Endothelial cell of coronary artery (primary cell): ENCODE data around the gene NTNG2. TPM values are rescaled to one million over a fixed set of nuclear protein-coding genes. Genes with fewer than 3 reads are reported as not detected.

Experiments used
- total RNA-seq: library from RNA; depleted of rRNA; stranded (reverse); fragments of >200 nt; gene quantifications from 2 replicates; pipeline ENCODE4 v1.2.3, GENCODE V29; 2014

Gene NTNG2, protein sequence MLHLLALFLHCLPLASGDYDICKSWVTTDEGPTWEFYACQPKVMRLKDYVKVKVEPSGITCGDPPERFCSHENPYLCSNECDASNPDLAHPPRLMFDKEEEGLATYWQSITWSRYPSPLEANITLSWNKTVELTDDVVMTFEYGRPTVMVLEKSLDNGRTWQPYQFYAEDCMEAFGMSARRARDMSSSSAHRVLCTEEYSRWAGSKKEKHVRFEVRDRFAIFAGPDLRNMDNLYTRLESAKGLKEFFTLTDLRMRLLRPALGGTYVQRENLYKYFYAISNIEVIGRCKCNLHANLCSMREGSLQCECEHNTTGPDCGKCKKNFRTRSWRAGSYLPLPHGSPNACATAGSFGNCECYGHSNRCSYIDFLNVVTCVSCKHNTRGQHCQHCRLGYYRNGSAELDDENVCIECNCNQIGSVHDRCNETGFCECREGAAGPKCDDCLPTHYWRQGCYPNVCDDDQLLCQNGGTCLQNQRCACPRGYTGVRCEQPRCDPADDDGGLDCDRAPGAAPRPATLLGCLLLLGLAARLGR
- total RNA-seq: 0.28 and 0.54 TPM in 2 replicates

GRCh38 chr9:132161743-132162184, at the start of gene NTNG2:
NTNG2 (plus strand) TSS chr9:132162058; CDS start chr9:132166832, 4,774 bp downstream.

Other genes with a start within 250 kb of the NTNG2 start
- 10.8 and 14.5 TPM in 2 replicates for gene MED27, start 82.2 kb upstream of the NTNG2 start, total RNA-seq
- 68.6 and 68.8 TPM in 2 replicates for gene SETX, start 192.9 kb downstream of the NTNG2 start, total RNA-seq
- gene TTF1, start 244.8 kb downstream of the NTNG2 start, total RNA-seq: 10.1 and 10.4 TPM in 2 replicates
- 0.09 TPM in 1 of 2 replicates, not detected in the other for gene CFAP77, start 248.2 kb downstream of the NTNG2 start, total RNA-seq